ENCODE data around the gene KIF3A.

DNA sequence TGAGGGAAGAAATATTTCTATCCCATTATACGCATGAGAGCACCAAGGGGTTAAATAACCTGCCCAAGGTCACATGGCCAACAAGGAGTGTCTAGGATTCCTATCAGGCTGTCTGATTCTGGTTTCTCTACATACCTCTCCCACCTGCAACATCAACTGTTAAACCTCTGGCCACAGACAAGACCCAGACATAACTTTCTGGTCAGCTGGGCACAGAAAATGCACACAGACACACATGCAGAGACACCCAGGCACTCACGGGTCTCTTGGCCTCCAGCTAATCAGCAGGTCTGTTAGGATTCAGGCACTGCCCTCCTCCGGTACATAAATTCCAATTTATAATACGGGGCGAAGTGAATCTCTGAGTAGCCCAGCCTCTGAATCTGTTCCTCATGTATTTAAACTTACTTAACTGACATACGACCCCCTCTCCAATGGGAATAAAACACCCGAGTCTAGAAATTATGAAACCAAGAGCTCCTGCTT is 38.2 kb upstream of the KIF3A start:
- TF ChIP-seq RAD21 (IDR thresholded peaks at IDR 0.05; ENCODE audit: low read length) (no peak), EP300 (IDR thresholded peaks at IDR 0.05; ENCODE audit: borderline replicate concordance in 1 of 2, low read depth in 1 of 2, low read length in 1 of 2) (no peak)

Data from SK-N-SH (cell line).